Midbrain (tissue), 1 donor: ENCODE data around the gene BMPER.

Source experiments
- DNase-seq: peaks from one replicate; lab custom pipeline; 2025; lab: John Stamatoyannopoulos, UW

BMPER gene

GRCh38 chr7:33888166-33888565 lies 17.2 kb upstream of the BMPER start:
- no peak for DNase-seq

GRCh38 chr7:33892945-33893344 lies 12.4 kb upstream of the BMPER start:
- DNase-seq, result no peak

GRCh38 chr7:33893377-33893776 lies 12.0 kb upstream of the BMPER start:
- no peak for DNase-seq

- peak; percentile 85 for DNase-seq
Observed at GRCh38 chr7:33895025-33895804, 10.1 kb upstream of the BMPER start.

- no peak for DNase-seq
Observed at GRCh38 chr7:33900501-33900900, 4.8 kb upstream of the BMPER start.

GRCh38 chr7:33901199-33901598 lies 4.1 kb upstream of the BMPER start:
- no peak for DNase-seq

GRCh38 chr7:33901847-33902246 lies 3.5 kb upstream of the BMPER start:
- DNase-seq, result no peak

- no peak for DNase-seq
Observed at GRCh38 chr7:33902746-33903145, 2.6 kb upstream of the BMPER start.

- DNase-seq, result peak; percentile 35
Observed at GRCh38 chr7:33903791-33904680, 1.3 kb upstream of the BMPER start.

- peak; percentile 25 for DNase-seq
Observed at GRCh38 chr7:33904681-33905388, 504 bp upstream of the BMPER start.

- no peak for DNase-seq
Observed at GRCh38 chr7:33906697-33907096, 1.4 kb downstream of the BMPER start.

GRCh38 chr7:33907625-33908024 lies 2.3 kb downstream of the BMPER start:
- no peak for DNase-seq

- no peak for DNase-seq
Observed at GRCh38 chr7:33909318-33909717, 4.0 kb downstream of the BMPER start.

GRCh38 chr7:33909755-33910154 lies 4.4 kb downstream of the BMPER start:
- DNase-seq, result no peak

- DNase-seq, result no peak
Observed at GRCh38 chr7:33910756-33911155, 5.4 kb downstream of the BMPER start.

- no peak for DNase-seq
Observed at GRCh38 chr7:33916357-33917081, 11.2 kb downstream of the BMPER start.

- no peak for DNase-seq
Observed at GRCh38 chr7:33917661-33918060, 12.3 kb downstream of the BMPER start.

- DNase-seq, result no peak
Observed at GRCh38 chr7:33918438-33919143, 13.3 kb downstream of the BMPER start.

- no peak for DNase-seq
Observed at GRCh38 chr7:33919449-33919848, 14.1 kb downstream of the BMPER start.

- no peak for DNase-seq
Observed at GRCh38 chr7:33921216-33921938, 16.0 kb downstream of the BMPER start.
